SIG-M5 treated with dmso at 0.1 percent for 504 hours (cell line): ENCODE measurements around the gene FCER1G.
"Not testable (repeated sequence)": the region's sequence is repeated elsewhere in the genome, so short reads cannot be mapped to it uniquely, and the experiment has no call there.

Experiments
- DNase-seq: peaks from one replicate; lab custom pipeline; 2025; ENCODE audit not compliant: unreplicated experiment; lab: John Stamatoyannopoulos, UW

Gene FCER1G

DNA sequence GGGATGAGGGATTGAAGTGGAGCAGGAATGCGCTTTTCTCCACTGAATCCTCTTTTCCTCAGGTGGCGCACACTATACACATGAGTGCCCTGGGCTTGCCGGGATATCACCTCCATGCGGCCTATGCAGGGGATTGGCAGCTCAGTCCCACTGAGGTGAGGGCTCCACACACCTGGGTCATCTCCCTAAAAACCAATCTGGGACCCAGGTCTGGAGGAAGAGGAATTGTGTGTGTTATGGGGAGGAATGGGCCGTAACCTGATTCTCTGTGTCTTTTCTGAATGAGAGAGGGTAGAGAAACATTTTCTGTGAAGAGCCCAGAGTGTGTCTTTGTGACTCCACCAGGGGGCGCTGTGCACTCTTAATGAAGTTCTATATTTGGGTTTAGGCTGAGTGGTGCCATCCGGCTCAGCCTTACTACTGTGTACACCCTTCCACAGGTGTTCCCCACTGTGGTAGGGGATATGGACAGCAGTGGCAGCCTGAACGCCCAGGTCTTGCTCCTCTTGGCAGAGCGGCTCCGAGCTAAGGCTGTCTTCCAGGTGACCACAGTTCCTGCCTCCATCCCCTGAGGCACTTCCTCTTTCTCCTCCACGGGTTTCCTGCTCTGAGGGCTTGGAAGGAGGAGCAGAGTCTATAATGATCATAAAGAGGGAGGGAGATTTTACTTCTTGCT is 12.2 kb downstream of the FCER1G start:
- peak; percentile 96 for DNase-seq

DNA sequence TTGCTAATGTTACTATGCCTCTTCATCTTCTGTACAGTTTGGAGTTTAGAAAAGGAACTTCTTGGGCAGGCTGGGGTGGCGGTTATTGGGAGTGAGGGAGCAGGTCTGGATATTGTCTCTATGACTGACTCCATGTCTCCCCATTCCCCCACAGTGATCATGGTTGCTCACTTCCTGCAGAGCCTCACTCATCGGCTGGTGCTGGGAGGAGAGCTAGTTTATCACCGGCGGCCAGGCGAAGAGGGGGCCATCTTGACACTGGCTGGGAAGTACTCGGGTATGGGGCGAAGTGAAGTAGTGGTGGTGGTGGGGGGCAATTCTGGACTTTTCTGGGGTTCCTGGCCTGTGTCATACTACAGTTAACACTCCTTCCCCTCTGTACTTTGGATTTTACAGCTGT is 12.9 kb downstream of the FCER1G start:
- DNase-seq, result no peak

DNA sequence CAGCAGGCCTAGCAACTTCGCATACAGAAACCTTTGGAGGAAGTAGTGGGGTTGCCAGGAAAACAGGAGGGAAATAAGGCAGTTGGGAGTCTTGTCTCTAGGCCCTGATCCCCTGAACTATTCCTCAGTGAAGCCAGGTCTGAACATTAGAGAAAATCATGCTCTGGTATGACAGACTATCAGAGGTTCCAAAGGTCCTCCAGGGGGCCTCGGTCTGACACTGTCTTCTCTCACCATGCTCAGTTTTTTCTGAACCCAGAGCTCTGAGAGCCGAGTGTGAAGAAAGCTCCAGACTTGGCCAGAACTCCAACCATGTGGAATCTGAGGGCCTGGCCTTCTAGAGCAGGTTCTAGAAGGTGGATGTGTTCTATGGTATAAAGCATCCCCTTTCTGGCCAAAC is 14.8 kb downstream of the FCER1G start:
- DNase-seq, result no peak

- DNase-seq, result no peak
Observed at GRCh38 chr1:161230762-161231161, 15.7 kb downstream of the FCER1G start.

DNA sequence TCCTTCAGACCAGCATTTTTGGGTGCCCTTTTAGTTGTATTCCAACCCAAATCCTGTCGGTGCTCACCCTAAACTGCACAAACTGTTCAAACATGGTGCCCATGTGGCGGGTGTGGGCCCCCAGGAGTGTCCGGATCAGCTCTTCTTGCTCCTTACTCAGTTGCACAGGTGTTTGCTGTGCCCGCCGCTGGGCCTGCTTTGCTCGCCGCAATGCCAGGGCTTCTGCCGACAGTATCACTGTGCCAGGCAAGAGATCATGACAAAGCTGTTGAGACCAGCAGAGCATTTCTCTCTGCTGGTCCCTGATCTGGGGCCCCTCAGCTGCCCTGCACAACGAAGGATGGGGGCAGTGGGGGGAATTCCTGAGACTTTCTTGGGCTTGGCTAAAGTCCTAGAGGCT is 18.0 kb downstream of the FCER1G start:
- no peak for DNase-seq

- DNase-seq, result no peak
Observed at GRCh38 chr1:161235957-161236775, 21.1 kb downstream of the FCER1G start.

DNA sequence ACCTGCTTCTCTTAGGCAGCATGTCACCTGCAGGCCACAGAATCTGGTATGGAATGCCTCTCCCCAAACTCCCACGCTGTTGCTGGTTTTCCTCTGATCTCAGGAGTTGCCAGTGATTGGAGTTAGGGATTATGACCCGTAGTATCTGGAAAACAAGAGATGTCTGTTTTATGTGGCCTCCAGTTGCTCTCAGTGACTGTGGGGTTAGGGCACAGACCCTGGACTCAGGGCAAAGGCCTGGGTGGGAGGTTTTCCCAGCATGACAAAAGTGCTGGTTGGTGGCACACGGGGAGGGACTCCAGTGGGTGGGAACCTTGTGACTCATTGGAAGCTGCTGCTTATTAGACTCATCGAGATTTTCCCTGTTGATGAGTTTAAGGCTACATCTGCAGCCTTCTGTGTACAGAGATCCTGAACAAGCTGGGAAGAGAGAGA is 23.0 kb downstream of the FCER1G start, which contains the start of gene NR1I3:
Gene NR1I3 (minus strand): TSS at position 165 of the 435 bp plus-strand sequence. CDS start 1,638 bp downstream, outside the sequence.
- no peak for DNase-seq

GRCh38 chr1:161241682-161242081 is 26.6 kb downstream of the FCER1G start:
- DNase-seq, result peak; percentile 48

DNA sequence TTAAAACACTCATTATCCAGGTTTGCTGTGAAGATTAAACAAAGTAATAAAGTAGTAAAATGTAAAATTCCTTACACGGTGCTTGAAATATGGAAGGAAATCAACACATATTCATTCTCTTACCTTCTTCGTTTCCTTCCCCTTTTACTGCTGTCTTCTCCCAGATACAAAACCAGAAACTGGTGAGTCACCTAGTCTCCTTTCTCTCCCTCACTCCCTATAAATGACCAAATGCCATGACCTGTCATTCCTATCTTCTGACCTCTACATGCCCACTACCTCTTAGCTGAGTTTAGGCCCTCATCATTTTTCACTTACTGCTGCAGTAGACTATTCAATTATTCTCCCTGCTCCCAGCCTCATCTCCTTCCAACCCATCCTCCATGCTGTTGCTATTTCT is 27.2 kb downstream of the FCER1G start:
- DNase-seq, result no peak

DNA sequence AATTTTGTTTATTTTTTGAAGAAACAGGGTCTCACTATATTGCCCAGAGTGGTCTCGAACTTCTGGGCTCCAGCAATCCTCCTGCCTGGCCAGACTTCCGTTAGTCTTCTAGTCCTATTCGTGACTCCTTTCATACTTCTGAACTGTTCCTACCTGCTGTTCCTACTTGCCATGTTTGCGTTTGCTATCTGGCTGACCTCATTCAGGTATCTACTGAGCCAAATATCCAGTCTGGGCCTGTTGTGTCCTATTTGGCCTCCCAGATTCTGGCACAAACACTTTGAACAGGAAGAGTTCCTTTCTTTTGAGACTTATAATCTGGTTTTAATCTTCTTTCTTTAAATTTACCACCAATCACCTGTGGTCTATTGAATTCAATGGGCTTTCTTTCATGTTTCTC is 29.8 kb downstream of the FCER1G start:
- no peak for DNase-seq

DNA sequence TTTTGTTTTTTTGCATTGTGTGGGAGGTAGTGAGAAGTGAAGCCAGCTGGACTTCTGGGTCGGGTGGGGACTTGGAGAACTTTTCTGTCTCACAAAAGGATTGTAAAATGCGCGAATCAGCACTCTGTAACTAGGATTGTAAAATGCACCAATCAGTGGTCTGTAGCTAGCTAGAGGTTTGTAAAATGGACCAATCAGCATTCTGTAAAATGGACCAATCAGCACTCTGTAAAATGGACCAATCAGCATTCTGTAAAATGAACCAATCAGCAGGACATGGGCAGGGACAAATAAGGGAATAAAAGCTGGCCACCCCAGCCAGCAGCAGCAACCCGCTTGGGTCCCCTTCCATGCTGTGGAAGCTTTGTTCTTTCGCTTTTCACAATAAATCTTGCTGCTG is 35.0 kb downstream of the FCER1G start:
- not testable (repeated sequence) for DNase-seq

GRCh38 chr1:161250829-161251228 is 35.7 kb downstream of the FCER1G start:
- DNase-seq, result no peak

DNA sequence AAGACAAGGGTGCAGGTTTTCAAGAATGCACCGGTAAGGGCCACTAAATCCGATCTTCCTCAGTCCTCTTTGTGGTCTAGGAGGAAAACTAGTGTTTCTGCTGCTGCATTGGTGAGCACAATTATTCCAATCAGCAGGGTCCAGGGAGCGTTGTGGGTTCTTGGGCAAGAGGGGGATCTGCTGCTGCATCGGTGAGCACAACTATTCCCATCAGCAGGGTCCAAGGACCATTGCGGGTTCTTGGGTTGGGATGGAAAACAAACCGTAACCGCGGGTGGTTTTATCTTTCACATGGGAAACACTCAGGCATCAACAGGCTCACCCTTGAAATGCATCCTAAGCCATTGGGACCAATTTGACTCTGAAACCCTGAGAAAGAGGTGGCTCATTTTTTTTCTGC is 36.5 kb downstream of the FCER1G start:
- DNase-seq, result no peak

DNA sequence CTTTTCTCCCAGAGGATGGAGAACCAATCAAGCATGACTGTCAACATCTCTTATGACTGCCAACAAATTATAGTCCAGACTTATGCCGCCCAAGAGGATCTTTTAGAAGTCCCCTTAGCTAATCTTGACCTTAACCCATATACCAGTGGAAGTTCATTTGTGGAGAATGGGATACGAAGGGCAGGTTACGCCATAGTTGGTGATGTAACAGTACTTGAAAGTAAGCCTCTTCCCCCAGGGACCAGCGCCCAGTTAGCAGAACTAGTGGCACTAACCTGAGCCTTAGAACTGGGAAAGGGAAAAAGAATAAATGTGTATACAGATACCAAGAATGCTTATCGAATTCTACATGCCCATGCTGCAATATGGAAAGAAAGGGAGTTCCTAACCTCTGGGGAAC is 40.2 kb downstream of the FCER1G start:
- peak; percentile 15 for DNase-seq

- DNase-seq, result not testable (repeated sequence)
Observed at GRCh38 chr1:161255955-161256520, 40.9 kb downstream of the FCER1G start.

DNA sequence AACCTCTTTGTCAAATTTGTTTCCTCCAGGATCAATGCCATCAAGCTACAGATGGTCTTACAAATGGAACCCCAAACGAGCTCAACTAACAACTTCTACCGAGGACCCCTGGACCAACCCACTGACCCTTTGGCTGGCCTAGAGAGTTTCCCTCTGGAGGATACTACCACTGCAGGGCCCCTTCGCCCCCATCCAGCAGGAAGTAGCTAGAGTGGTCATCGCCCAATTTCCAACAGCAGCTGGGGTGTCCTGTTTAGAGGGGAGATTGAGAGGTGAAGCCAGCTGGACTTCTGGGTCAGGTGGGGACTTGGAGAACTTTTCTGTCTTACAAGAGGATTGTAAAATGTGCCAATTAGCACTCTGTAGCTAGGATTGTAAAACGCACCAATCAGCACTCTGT is 42.0 kb downstream of the FCER1G start:
- not testable (repeated sequence) for DNase-seq

DNA sequence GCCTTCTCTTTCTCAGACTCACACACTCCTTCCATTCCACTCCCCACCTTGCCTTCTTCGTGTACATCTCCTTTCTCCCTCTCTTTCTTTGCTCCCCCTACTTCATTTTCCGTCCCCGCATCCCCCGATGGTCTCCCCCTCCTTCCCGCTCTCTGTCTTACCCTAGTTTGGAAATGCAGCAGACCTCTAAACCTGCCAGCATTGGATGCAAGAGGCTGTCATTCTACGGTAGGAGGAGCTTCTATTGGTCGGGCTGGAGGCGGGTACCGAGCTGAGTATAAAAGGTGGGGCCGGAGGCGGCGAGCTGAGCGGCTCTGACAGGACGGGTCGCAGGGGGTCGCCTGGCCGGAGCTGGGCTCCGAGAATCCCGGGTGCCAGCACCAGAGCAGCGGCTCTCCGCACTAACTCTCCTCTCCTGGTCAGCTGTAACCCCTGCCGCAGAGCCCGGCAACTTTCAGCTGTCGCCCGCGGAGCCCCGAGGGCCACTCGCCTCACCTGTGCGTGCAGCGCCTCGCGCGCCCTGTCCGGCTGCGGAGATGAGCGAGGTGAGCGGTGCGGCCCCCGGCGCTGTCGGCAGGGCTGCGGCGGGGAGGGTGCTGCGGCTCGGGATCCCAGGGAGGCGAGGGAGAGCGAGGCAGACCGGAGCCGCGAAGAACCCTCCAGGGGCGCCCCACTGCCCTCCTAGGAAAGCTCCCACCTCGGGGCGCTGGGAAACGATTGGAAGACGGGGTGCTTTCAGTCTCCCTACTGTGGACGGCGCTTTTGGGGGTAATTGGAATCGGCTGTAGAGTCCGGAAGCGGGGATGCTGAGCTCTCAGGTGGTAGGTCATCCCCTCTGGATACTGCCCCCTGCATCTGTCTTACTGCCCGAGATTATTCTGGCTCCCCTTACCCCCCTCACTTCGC is 43.6 kb downstream of the FCER1G start, which contains the start of gene PCP4L1:
Gene PCP4L1 (plus strand): TSS at position 307 of the 906 bp plus-strand sequence. CDS start 230 bp downstream, at position 537.
- DNase-seq, result peak; percentile 33

GRCh38 chr1:161259345-161259702 is 44.2 kb downstream of the FCER1G start:
- no peak for DNase-seq

GRCh38 chr1:161259765-161260164 is 44.7 kb downstream of the FCER1G start:
- DNase-seq, result no peak

DNA sequence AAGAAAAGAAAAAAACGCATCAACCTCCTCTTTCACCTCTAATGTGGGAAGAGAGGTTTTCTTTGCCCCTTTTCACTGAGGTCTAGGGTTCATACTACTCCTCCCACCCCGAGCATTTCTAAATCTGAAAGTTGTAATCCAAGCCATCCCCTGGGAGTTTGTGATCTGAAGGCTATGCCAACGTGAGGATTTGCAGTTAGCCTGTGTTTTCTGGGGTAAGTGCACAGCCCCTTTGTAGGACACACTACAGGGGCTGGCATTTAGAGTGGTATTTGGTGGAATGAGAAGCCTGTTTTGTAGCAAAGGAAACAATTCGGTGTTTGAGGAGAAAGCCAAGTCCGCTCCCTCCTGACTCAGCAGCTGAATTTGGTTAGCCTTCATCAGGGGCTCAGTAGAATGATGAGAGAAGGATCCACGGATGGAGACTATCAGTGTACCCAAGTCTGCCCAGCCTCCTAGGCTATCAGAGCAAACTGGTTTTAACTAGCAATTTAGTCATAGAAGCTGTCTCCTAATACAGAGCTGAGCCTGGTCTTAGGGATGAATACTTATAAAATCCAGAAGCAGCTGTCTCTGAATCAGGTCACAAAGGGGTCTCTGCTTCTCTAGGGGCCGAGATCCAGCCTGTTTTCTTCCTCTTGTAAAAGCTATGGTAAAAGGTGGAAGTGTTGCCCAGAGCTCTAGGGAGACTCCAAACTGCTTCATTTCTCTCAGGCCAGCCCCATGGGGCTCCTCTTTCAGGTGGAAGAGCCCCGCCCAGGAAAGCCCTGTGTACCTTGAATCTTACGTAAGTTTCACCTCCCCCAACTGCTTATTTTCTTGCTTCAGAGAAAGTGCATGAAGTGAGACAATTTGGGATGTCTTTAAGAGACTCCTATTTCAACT is 45.5 kb downstream of the FCER1G start:
- DNase-seq, result no peak
